Mesothelial cell of epicardium (in vitro differentiated cells): ENCODE measurements around the gene TTC7B. TPM values are rescaled to one million over a fixed set of nuclear protein-coding genes. Genes with fewer than 3 reads are reported as not detected.

Experiments used
- DNase-seq, 2 experiments: peaks; one replicate each; pipeline ENCODE4 v3.0.0; 2021; ENCODE audit warnings: low spot score in 2 of 2; ENCODE audit not compliant: unreplicated experiment in 2 of 2
- H3K27ac Mint-ChIP-seq: 2 replicates; pipeline ENCODE4 v1.8.0; 2021; ENCODE audit warnings: mixed read lengths
- H3K27me3 Mint-ChIP-seq: 2 replicates; pipeline ENCODE4 v1.8.0; 2021; ENCODE audit warnings: low read depth, mixed read lengths
- H3K36me3 Mint-ChIP-seq: 2 replicates; pipeline ENCODE4 v1.8.0; 2021; ENCODE audit warnings: mixed read lengths
- H3K4me1 Mint-ChIP-seq: 2 replicates; pipeline ENCODE4 v1.8.0; 2021; ENCODE audit warnings: mixed read lengths
- H3K4me3 Mint-ChIP-seq: 2 replicates; pipeline ENCODE4 v1.8.0; 2021; ENCODE audit warnings: mild to moderate bottlenecking, moderate library complexity, mixed read lengths
- H3K9me3 Mint-ChIP-seq: 2 replicates; pipeline ENCODE4 v1.8.0; 2021; ENCODE audit warnings: mixed read lengths
- total RNA-seq: library from RNA; stranded (reverse); gene quantifications from 3 replicates; pipeline ENCODE4 v1.2.1, GENCODE V29; 2021
- TF ChIP-seq, protein P1 (sequence below): fragments of 200-600 bp; sonication (generic); IDR thresholded peaks from one replicate; pipeline ENCODE4 v1.5.0; 2021; ENCODE audit warnings: antibody characterized with exemption; ENCODE audit not compliant: unreplicated experiment

The TTC7B gene
- total RNA-seq, 1 donor from 2014 or later = 56.5 TPM

DNA sequence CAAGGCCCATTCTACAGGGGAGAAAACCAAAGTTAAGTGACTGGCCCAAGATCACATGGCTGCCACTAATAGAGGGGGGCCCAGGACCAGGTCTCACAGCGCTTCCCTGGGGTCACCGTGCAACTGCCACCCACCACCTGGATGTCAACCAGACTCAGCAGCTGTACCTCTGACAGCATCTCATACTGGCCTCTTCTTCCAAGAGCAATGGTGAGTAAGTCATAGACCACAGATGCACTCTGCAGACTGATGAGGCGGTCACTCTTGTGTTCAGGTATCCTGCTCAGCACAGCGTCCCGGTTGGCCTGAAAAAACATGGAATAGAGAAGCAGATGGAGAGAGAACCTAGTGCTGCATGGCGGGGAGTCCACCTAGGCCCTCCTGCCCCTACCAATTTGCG lies 139.9 kb downstream of the TTC7B start:
- Mint-ChIP-seq H3K27ac (no peak overlapping the region), H3K9me3 (no peaks in the 10 kb centered on the region), H3K36me3 (peaks cover 29% of the 10 kb centered on the region), H3K27me3 (no peaks in the 10 kb centered on the region), H3K4me3 (no peak overlapping the region), H3K4me1 (peaks cover 31% of the 10 kb centered on the region)
- no peak for DNase-seq
- TF ChIP-seq, protein P1, sequence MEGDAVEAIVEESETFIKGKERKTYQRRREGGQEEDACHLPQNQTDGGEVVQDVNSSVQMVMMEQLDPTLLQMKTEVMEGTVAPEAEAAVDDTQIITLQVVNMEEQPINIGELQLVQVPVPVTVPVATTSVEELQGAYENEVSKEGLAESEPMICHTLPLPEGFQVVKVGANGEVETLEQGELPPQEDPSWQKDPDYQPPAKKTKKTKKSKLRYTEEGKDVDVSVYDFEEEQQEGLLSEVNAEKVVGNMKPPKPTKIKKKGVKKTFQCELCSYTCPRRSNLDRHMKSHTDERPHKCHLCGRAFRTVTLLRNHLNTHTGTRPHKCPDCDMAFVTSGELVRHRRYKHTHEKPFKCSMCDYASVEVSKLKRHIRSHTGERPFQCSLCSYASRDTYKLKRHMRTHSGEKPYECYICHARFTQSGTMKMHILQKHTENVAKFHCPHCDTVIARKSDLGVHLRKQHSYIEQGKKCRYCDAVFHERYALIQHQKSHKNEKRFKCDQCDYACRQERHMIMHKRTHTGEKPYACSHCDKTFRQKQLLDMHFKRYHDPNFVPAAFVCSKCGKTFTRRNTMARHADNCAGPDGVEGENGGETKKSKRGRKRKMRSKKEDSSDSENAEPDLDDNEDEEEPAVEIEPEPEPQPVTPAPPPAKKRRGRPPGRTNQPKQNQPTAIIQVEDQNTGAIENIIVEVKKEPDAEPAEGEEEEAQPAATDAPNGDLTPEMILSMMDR = no peak

DNA sequence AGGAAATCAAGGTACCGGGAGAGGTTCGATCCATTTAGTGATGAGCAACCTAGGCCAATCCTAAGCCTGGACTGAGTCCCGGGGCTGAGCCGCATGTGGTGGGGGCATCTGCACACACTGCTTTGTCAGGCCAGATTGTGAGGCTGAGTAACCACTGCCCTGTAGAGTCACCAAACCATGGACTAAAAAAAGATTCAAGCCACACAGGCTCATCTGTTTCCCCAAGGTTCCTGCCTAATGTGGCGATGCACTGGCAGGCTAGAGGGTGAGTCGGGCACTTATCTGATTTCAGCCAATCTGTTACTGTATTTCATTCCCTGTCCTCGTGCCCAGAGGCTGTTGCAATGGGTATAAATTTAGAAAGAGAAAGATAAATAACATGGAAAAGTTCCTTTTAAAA lies 140.8 kb downstream of the TTC7B start:
- Mint-ChIP-seq H3K36me3 (peaks cover 34% of the 10 kb centered on the region), H3K27me3 (no peaks in the 10 kb centered on the region), H3K27ac (no peak overlapping the region), H3K9me3 (no peaks in the 10 kb centered on the region), H3K4me1 (peaks cover 23% of the 10 kb centered on the region), H3K4me3 (no peak overlapping the region)
- DNase-seq = no peak
- TF ChIP-seq, protein P1 = no peak

DNA sequence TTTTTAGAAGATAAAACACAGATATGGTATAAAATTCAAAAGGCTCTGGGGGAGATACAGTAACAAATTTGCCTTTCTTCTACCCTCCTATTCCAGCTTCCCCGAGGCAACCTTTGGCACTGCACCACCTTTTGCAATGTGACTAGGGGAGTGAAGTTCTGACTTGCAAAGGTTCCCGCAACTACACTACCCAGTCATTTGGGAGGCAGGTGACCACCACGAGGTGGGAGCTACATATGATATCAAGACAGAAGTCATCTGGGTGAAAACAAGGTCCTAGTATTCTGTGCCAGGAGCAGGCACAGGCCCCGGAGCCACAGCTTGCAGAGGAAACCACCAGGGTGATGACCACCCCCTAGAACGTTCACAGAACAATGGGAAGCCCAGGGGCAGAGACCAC lies 141.5 kb downstream of the TTC7B start:
- no peaks in the 10 kb centered on the region for H3K27me3 Mint-ChIP-seq
- peaks cover 20% of the 10 kb centered on the region for H3K4me1 Mint-ChIP-seq
- DNase-seq = no peak
- no peak overlapping the region for H3K27ac Mint-ChIP-seq
- TF ChIP-seq, protein P1 = no peak
- peaks cover 40% of the 10 kb centered on the region for H3K36me3 Mint-ChIP-seq
- H3K4me3 Mint-ChIP-seq = no peak overlapping the region
- H3K9me3 Mint-ChIP-seq = peaks cover 5% of the 10 kb centered on the region

DNA sequence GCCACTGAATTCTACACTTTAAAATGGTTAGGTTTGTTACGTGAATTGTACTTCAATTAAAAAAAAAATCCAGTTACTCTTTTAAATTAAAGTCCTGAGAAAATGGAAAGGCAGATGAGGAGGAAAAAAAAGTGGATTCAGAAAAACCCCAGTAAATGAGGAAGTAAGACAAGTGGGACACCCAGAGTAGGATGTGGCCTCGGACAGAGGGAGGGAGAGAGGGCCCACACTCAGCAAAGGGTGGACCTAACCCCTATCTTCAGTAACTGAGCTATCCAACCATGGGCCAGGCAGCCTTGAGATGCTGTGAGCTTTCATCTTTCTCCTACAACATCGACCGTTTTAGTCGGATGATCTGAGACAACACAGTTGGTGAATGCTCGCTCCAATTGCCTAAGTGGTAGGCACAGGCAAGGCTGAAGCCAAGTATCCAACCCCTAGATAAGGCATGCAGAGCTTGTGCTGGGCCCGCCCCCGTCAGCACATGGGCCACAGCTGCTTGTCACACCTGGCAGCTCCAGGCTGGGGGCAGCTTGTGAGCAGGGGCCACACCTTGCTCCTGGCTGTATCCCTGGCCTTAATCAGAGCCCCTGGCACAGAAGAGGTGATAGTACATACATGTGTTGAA lies 142.1 kb downstream of the TTC7B start:
- H3K27ac Mint-ChIP-seq = no peak overlapping the region
- H3K27me3 Mint-ChIP-seq = no peaks in the 10 kb centered on the region
- H3K4me3 Mint-ChIP-seq = no peak overlapping the region
- no peak for DNase-seq
- peaks cover 44% of the 10 kb centered on the region for H3K36me3 Mint-ChIP-seq
- TF ChIP-seq, protein P1 = no peak
- H3K4me1 Mint-ChIP-seq = peaks cover 20% of the 10 kb centered on the region
- H3K9me3 Mint-ChIP-seq = peaks cover 9% of the 10 kb centered on the region

DNA sequence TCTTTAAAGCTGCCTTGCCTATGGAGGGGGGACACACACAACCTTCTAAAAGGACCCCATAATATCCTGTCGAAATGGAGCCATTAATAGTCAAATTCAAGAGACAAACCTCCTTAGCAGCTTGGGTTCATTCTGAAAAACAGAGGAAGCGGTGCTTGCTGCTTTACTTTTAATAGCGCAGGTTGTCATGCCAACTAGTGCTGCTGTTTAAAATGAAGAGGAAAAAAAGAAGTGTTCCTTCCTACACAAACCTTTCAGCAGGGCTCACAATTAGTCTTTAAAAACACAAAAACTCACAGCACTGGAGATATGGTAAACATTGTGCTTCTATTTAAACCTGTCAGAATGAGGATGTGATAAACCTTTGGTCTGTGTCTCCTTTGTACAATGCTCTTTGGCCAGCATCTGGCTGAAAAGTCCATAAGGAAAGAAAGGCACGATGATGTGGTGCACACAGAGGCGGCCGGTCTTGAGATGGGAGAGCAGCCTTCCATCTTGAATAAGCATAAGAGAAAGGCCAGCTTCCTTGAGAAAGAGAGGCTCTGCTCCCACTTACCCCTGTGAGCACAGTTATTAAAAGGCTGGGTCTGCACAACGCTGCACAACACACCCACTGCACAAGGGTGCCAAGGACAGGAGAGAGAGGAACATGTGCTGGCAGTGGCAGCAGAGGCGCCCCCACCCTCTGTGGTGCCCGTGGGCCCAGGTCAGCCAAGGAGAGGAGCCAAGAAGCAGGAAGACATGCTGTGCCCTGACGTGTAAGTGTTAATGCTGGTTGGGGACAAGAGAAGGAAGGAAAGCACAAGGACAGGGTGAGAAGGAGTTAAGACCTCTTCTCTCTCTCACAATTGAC lies 144.6 kb downstream of the TTC7B start:
- Mint-ChIP-seq H3K27me3 (no peaks in the 10 kb centered on the region), H3K27ac (no peak overlapping the region), H3K4me3 (no peak overlapping the region), H3K36me3 (peaks cover 60% of the 10 kb centered on the region), H3K9me3 (peaks cover 16% of the 10 kb centered on the region), H3K4me1 (peaks cover 4% of the 10 kb centered on the region)
- no peak for DNase-seq
- TF ChIP-seq, protein P1 = no peak
